ENCODE measurements around the gene CABP7.

CABP7 gene

DNA sequence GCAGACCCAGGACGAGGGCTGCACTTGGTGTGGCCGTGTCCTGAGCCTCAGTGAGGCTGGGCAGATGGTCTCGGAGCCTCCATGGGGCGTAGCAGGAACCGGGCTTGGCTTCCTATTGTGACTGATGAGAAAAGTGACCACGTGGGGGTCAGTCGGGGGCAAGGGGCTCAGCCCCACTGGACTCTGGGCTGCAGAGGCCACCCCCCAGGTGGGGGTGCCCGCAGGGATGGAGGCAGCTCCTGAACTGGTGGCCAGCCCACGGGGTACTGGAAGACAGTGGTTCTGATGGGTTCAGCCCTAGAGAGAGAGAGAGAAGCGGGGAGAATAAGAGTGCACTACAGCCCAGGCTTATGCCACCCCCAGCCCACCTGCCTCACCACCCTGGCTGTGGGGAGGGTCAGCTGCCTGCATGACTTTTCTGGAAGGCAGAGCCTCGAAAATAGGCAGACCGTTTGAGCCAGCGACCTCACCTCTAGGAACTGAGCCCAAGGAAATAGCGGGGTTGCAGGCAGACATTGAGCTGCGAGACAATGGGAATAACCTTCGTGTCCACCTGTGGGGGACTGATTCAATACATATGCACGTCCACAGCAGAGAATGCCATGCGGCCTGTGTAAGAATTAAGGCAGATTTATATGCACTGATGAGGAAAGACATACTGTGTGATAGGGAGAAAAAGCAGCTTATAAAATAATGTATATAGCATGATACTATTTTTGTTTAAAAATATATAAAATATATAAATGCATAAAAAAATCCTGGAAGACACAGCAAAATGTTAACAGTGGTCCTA lies 11.5 kb downstream of the CABP7 start:
- TF ChIP-seq, protein P1, sequence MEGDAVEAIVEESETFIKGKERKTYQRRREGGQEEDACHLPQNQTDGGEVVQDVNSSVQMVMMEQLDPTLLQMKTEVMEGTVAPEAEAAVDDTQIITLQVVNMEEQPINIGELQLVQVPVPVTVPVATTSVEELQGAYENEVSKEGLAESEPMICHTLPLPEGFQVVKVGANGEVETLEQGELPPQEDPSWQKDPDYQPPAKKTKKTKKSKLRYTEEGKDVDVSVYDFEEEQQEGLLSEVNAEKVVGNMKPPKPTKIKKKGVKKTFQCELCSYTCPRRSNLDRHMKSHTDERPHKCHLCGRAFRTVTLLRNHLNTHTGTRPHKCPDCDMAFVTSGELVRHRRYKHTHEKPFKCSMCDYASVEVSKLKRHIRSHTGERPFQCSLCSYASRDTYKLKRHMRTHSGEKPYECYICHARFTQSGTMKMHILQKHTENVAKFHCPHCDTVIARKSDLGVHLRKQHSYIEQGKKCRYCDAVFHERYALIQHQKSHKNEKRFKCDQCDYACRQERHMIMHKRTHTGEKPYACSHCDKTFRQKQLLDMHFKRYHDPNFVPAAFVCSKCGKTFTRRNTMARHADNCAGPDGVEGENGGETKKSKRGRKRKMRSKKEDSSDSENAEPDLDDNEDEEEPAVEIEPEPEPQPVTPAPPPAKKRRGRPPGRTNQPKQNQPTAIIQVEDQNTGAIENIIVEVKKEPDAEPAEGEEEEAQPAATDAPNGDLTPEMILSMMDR (IDR thresholded peaks at IDR 0.05; ENCODE audit: insufficient read depth, low read depth, low read length, missing control alignments) = no peak
- no peak for DNase-seq (ENCODE audit: low read depth)
- no peak overlapping the region for H3K4me3 ChIP-seq (ENCODE audit: low read length)

DNA sequence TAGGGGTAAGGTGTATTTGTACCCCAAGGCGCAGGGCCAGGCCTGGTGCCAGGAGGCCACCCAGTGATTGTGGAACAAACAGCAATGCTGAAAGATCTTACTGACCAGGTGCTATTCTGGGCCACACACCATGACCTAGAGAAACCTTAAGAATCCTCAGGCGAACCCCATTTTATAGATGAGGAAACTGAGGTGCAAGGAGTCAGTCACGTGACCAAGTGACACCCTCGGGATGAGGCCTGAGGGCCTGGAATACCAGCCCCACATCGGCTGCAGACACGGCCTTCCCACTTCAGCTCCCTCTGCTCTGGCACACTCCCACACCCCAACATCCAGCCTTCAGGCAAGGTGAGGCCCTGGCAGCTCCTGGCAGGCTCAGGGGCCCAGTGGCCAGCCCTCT lies 13.1 kb downstream of the CABP7 start:
- no peak for DNase-seq (ENCODE audit: low read depth)
- no peak overlapping the region for H3K4me3 ChIP-seq (ENCODE audit: low read length)
- TF ChIP-seq, protein P1 (IDR thresholded peaks at IDR 0.05; ENCODE audit: insufficient read depth, low read depth, low read length, missing control alignments) = no peak

DNA sequence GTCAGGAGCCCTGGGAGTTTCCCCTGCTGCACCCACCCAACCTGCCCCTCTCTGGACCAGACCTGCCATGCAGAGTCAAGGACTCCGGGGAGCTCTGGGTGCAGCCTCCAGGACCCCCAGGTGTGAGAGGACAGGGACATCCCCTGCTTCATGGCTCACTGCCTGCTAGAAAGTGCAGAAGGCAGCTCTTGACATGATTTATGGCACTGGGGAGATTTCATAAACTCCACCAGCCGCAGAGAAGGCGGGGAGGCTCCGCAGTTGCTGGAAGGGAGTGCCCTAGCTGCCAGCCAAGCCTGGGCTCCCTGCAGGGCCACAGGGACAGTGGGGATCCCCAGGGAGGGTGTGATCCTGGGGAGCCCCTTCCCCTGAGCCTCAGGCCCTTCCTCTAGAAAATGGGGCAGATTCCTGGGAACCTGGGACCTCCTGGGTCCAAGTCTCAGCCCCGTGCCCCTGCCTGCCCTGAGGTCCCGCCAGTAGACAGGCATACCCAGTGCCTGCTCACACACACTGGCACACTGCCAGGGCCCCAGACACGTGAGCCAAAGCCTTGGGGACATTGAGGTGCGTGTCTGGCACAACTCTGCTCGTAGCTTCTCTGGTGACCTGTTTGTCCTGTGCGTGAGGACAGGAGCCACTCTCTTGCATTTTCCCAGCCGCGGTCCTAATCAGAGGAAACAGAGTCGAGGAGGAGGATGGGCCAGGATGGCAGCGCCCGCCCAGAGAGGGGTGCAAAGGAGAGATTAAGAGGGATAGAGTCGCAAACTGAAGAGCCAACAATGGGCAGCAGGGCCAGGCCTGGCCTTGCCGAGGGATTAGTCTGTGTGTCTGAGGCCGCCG lies 13.8 kb downstream of the CABP7 start:
- TF ChIP-seq, protein P1 (IDR thresholded peaks at IDR 0.05; ENCODE audit: insufficient read depth, low read depth, low read length, missing control alignments) = no peak
- H3K4me3 ChIP-seq (ENCODE audit: low read length) = no peak overlapping the region
- DNase-seq (ENCODE audit: low read depth) = no peak

DNA sequence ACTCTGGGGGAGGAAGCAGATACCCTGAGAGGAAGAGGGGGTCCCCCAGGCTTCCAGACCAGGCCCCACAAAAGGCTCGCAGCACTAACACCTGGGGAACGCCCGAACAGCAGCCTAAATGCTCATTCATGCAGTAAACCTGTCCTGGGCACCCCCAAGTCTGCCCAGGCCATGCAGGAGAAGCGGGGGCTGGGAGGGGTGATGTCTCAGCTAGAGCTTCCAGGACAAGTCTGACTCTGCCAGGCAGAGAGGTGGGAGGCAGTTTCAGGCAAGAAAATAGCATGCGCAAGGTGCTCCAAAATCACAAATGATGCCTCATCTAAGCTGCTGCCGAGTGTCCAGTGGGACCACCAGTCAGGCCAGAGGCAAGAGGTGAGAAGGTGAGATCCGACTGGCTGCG lies 14.6 kb downstream of the CABP7 start:
- DNase-seq (ENCODE audit: low read depth) = no peak
- TF ChIP-seq, protein P1 (IDR thresholded peaks at IDR 0.05; ENCODE audit: insufficient read depth, low read depth, low read length, missing control alignments) = no peak
- no peak overlapping the region for H3K4me3 ChIP-seq (ENCODE audit: low read length)

DNA sequence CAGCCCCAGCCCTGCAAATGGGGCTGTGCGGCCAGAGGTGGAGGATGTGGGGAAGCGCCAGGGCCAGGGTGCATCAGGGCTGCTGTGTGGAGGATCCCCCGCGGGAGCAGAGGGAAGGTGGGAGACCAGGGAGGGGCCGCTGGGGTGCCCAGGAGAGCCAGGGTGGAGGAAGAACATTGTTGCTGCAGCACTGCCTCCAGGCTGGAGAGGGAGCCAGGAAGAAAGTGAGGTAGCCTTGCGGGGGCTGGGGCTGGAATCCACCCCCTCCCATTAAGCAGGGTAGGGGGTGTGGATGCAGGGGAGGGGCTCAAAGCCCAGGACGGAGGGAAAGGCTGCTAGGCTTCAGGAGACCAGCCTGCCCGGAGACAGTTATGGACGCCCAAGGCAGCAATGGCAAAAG lies 15.0 kb downstream of the CABP7 start:
- no peak for DNase-seq (ENCODE audit: low read depth)
- TF ChIP-seq, protein P1 (IDR thresholded peaks at IDR 0.05; ENCODE audit: insufficient read depth, low read depth, low read length, missing control alignments) = no peak
- H3K4me3 ChIP-seq (ENCODE audit: low read length) = no peak overlapping the region

DNA sequence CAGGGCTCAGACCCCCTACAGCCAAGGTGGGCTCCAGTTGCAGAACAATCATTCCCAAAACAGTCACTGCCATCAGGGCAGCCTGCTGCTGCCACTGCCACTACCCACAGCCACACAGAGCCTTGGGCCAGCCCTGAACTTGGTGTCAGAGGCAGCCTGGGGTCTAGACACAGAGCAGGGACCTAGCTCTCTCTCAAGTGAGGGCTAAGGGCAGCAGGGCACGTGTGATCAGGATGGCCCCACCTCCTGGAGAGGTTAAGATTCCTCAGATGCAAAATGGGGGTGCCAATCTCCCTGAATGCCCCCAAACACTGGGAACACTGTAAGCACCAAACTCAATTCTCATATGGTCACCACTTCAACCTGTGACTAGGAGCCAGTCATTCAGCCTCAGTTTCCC lies 15.6 kb downstream of the CABP7 start:
- TF ChIP-seq, protein P1 (IDR thresholded peaks at IDR 0.05; ENCODE audit: insufficient read depth, low read depth, low read length, missing control alignments) = no peak
- DNase-seq (ENCODE audit: low read depth) = no peak

More for the DNA sequence above, 15.6 kb downstream of the CABP7 start:
- H3K4me3 ChIP-seq (ENCODE audit: low read length) = no peak overlapping the region
